Breast epithelium (tissue), 4 donors: ENCODE measurements around the gene ERC1. TPM values are rescaled to one million over a fixed set of nuclear protein-coding genes. Genes with fewer than 3 reads are reported as not detected.
"Not testable (repeated sequence)": the region's sequence is repeated elsewhere in the genome, so short reads cannot be mapped to it uniquely, and the experiment has no call there.

Experiments
- DNase-seq, 2 donors: peaks; one replicate each; pipeline ENCODE4 v3.0.0-alpha.2; 2019; ENCODE audit warnings: low spot score in 2 of 2
- H3K27ac ChIP-seq, 2 donors: fragments of 200-600 bp; sonication (generic) in 1 of 2; one replicate each; pipeline ENCODE4 v1.5.1; 2016 to 2019; ENCODE audit warnings: mild to moderate bottlenecking in 1 of 2
- H3K27me3 ChIP-seq, 2 donors: fragments of 200-600 bp; sonication (generic) in 1 of 2; one replicate each; pipeline versions ENCODE4 v1.5.1 to v1.6.0; 2017 to 2019; ENCODE audit warnings: control low read depth in 1 of 2, mild to moderate bottlenecking in 1 of 2
- H3K36me3 ChIP-seq: fragments of 200-600 bp; one replicate; pipeline ENCODE4 v1.5.1; 2019
- H3K4me1 ChIP-seq, 2 donors: fragments of 200-600 bp; sonication (generic); one replicate each; pipeline ENCODE4 v1.5.1; 2016 to 2019; ENCODE audit warnings: control low read depth in 1 of 2
- H3K4me3 ChIP-seq, 3 donors: fragments of 200-600 bp; sonication (generic); 1 replicate in 2 of 3; 2 replicates in 1 of 3; pipeline ENCODE4 v1.5.1; 2016 to 2019; ENCODE audit warnings: mild to moderate bottlenecking in 3 of 3, moderate library complexity in 2 of 3
- H3K9me3 ChIP-seq, 2 donors: fragments of 200-600 bp; sonication (generic) in 1 of 2; one replicate each; pipeline ENCODE4 v1.5.1; 2016 to 2019; ENCODE audit warnings: control low read depth in 1 of 2
- POLR2A ChIP-seq: fragments of 450-650 bp; IDR thresholded peaks from one replicate; pipeline ENCODE4 v1.6.1; 2016; ENCODE audit warnings: antibody characterized with exemption, mild to moderate bottlenecking, moderate library complexity
- POLR2AphosphoS5 ChIP-seq, 3 donors: sonication (generic); formaldehyde crosslinking; IDR thresholded peaks; one replicate each; pipeline ENCODE4 v1.6.1; 2017; ENCODE audit warnings: antibody characterized with exemption in 3 of 3
- intact Hi-C: fragments of 100-400 bp; cut with DNase I; formaldehyde crosslinking; loops from one replicate; pipeline ENCODE4 v1.15.1; 2023; ENCODE audit warnings: low total_unique reads
- total RNA-seq, 3 donors: library from RNA; depleted of rRNA; stranded (reverse); fragments of >200 nt; gene quantifications; one replicate each; pipeline ENCODE4 v1.1.0, GENCODE V29; 2016
- TF ChIP-seq, protein P1 (sequence below), 3 donors: fragments of 450-650 bp; IDR thresholded peaks; one replicate each; pipeline ENCODE4 v1.5.1; 2016 to 2017; ENCODE audit warnings: antibody characterized with exemption in 3 of 3, mild to moderate bottlenecking in 3 of 3, moderate library complexity in 3 of 3

Gene ERC1
- total RNA-seq, 3 donors from 2014 or later = 47.4 to 63.4 (median 52.8) TPM

DNA sequence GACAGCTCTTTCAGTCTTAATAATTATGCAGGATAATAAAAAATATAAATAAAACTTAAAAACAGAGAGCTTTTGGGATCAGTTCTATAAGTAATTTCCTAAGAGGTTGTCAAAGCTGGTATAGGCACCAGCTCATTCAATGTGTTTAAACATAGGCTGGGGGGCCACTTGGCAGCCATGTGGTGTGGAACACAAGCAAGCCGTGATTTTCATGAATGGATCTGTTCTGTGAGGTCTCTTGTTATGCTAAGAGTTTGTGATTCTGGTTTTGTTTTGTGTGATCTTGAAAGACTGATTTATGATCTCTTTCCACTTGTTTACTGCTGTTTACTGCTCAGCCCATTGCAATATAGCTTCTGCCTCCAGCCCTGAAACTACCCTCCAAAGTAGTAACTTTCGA is 362.4 kb downstream of the ERC1 start:
- Histone ChIP-seq H3K4me1 (no peaks in the 10 kb centered on the region), H3K27ac (no peak overlapping the region), H3K36me3 (no peaks in the 10 kb centered on the region), H3K27me3 (no peaks in the 10 kb centered on the region), H3K9me3 (no peaks in the 10 kb centered on the region), H3K4me3 (no peak overlapping the region)
- no peak for TF ChIP-seq POLR2AphosphoS5 (IDR thresholded peaks at IDR 0.05)
- TF ChIP-seq POLR2A = no peak
- TF ChIP-seq, protein P1, sequence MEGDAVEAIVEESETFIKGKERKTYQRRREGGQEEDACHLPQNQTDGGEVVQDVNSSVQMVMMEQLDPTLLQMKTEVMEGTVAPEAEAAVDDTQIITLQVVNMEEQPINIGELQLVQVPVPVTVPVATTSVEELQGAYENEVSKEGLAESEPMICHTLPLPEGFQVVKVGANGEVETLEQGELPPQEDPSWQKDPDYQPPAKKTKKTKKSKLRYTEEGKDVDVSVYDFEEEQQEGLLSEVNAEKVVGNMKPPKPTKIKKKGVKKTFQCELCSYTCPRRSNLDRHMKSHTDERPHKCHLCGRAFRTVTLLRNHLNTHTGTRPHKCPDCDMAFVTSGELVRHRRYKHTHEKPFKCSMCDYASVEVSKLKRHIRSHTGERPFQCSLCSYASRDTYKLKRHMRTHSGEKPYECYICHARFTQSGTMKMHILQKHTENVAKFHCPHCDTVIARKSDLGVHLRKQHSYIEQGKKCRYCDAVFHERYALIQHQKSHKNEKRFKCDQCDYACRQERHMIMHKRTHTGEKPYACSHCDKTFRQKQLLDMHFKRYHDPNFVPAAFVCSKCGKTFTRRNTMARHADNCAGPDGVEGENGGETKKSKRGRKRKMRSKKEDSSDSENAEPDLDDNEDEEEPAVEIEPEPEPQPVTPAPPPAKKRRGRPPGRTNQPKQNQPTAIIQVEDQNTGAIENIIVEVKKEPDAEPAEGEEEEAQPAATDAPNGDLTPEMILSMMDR (IDR thresholded peaks at IDR 0.05) = no peak
- intact Hi-C loops = no loop called here
- DNase-seq = no peak

DNA sequence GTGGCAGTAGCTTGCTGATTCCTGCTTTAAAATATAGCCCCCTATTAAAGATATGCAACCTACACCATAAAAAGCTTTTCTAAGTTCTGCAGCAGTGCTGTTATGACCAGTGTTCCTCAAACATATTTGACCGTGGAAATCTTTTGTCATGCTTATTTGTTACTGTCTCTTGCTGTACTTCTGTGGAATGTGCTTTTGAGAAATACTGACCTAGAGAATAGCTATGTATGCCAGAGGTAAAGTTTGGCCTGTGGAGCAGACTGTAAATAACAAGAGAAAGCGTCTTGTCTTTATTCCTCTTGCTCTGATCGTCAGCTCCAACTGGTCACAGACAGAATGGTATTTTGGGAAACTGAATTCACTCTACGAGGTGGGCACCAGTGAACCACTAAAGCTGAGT is 364.4 kb downstream of the ERC1 start:
- Histone ChIP-seq H3K9me3 (no peaks in the 10 kb centered on the region), H3K36me3 (no peaks in the 10 kb centered on the region), H3K4me1 (no peaks in the 10 kb centered on the region), H3K27me3 (no peaks in the 10 kb centered on the region), H3K4me3 (no peak overlapping the region), H3K27ac (no peak overlapping the region)
- DNase-seq = no peak
- intact Hi-C loops = no loop called here
- TF ChIP-seq POLR2A (no peak), POLR2AphosphoS5 (IDR thresholded peaks at IDR 0.05) (no peak)
- TF ChIP-seq, protein P1 (IDR thresholded peaks at IDR 0.05) = no peak

DNA sequence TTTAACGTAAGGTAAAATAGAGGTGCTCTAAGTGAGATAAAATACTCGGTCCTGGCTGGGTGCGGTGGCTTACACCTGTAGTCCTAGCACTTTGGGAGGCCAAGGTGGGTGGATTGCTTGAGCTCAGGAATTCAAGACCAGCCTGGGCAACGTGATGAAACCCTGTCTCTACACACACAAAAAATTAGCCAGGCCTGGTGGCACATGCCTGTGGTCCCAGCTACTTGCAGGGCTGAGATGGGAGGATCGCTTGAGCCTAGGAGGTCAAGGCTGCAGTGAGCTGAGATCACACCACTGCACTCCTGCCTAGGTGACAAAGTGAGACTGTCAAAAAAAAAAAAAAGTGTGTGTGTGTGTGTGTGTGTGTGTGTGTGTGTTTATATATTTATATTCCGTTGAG is 364.8 kb downstream of the ERC1 start:
- intact Hi-C loops, H3K27me3 ChIP-seq, H3K27ac ChIP-seq, H3K4me1 ChIP-seq, DNase-seq, H3K36me3 ChIP-seq, H3K4me3 ChIP-seq, H3K9me3 ChIP-seq: not testable (repeated sequence)

DNA sequence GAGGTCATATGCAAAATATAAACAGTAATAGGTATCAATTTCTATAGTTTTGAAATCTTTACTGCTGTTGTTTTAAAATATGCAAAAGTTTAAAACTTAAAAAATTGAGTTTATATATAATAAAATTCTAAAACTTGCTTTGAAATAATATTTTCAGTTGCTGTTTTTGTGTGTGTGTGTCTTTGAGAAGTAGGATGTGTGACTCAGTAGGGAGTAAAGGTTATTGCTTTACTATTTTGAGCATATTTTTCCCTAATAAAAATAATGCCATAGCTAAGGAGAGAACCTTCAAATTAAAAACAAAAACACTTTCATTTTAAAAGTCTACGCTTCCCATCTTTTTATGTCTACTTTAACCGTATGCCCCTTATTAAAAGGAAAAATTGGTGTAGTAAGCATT is 365.3 kb downstream of the ERC1 start:
- no peaks in the 10 kb centered on the region for H3K9me3 ChIP-seq
- TF ChIP-seq POLR2A (no peak), POLR2AphosphoS5 (IDR thresholded peaks at IDR 0.05) (no peak)
- TF ChIP-seq, protein P1 (IDR thresholded peaks at IDR 0.05) = no peak
- no peak overlapping the region for H3K4me3 ChIP-seq
- no peaks in the 10 kb centered on the region for H3K4me1 ChIP-seq
- no peaks in the 10 kb centered on the region for H3K27me3 ChIP-seq
- intact Hi-C loops = no loop called here
- no peak for DNase-seq
- no peaks in the 10 kb centered on the region for H3K36me3 ChIP-seq
- no peak overlapping the region for H3K27ac ChIP-seq

DNA sequence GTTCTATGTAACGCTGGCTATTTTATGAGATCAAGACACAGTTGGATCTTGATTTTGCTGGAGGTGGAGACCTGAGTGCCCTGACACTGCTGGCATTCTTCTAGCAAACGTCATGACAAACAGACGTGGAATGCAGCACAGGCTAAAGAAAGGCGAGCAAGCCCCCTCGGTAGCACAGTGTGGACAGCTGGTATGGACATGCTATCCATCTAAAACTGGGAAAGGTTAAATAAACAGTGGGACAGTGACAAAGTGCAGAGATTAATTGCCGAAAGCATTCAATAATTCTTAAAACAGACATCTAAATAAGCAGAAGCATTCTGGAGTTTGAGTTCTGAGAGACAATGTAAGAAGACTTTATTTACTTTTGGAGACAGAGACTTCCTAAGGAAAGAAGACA is 366.1 kb downstream of the ERC1 start:
- TF ChIP-seq POLR2AphosphoS5 (IDR thresholded peaks at IDR 0.05) = no peak
- no peaks in the 10 kb centered on the region for H3K36me3 ChIP-seq
- no peak overlapping the region for H3K27ac ChIP-seq

DNA sequence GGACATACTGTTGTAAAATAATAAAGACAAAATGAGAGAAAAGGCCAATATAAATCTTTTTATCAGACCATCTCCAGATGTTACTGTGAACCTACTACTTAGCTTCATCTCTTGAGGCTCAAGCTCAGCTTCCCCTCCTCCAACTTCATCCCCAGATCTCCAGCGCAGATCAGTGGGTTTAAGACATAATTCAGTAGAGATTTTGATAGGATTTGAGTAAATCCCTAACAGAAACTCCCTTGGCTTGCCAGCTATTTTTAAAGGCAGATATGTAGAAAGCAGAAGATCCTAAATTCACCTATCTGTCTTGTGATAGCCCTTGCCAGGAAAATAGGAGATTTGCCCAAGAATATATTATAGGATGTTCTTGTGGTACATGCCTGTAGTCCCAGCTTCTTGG is 366.7 kb downstream of the ERC1 start:
- TF ChIP-seq POLR2A (no peak), POLR2AphosphoS5 (IDR thresholded peaks at IDR 0.05) (no peak)
- TF ChIP-seq, protein P1 (IDR thresholded peaks at IDR 0.05) = no peak
- Histone ChIP-seq H3K27ac (no peak overlapping the region), H3K9me3 (no peaks in the 10 kb centered on the region), H3K4me3 (no peak overlapping the region), H3K4me1 (no peaks in the 10 kb centered on the region), H3K36me3 (no peaks in the 10 kb centered on the region), H3K27me3 (no peaks in the 10 kb centered on the region)
- DNase-seq = no peak
- intact Hi-C loops = no loop called here

More for the DNA sequence above, 366.1 kb downstream of the ERC1 start:
- no peak for DNase-seq
- Histone ChIP-seq H3K4me1 (no peaks in the 10 kb centered on the region), H3K4me3 (no peak overlapping the region), H3K27me3 (no peaks in the 10 kb centered on the region), H3K9me3 (no peaks in the 10 kb centered on the region)
- intact Hi-C loops = no loop called here
